ENCODE results near the gene ZMAT2. TPM values are rescaled to one million over a fixed set of nuclear protein-coding genes. Genes with fewer than 3 reads are reported as not detected.
"Not testable (repeated sequence)": the region's sequence is repeated elsewhere in the genome, so short reads cannot be mapped to it uniquely, and the experiment has no call there.

Gene ZMAT2, protein sequence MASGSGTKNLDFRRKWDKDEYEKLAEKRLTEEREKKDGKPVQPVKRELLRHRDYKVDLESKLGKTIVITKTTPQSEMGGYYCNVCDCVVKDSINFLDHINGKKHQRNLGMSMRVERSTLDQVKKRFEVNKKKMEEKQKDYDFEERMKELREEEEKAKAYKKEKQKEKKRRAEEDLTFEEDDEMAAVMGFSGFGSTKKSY
- total RNA-seq, result 10 to 100 TPM; 34.4 to 52.3 (median 43.1) TPM
- polyA plus RNA-seq, result 10 to 100 TPM; 44.1 to 80.3 (median 57.8) TPM
- long read RNA-seq, donor 1, transcript ZMAT2-201 (6 exons, 1,647 nt), result major isoform, 23 of 37 reads
- long read RNA-seq, donor 1, partial matches to known transcripts, result 14 of 37 reads
- long read RNA-seq, donor 1, other reads (novel, unspliced or antisense), result 0 of 37 reads
- long read RNA-seq, donor 2, transcript ZMAT2-201 (6 exons, 1,647 nt), result major isoform, 22 of 52 reads
- long read RNA-seq, donor 2, partial matches to known transcripts, result 30 of 52 reads
- long read RNA-seq, donor 2, other reads (novel, unspliced or antisense), result 0 of 52 reads

DNA sequence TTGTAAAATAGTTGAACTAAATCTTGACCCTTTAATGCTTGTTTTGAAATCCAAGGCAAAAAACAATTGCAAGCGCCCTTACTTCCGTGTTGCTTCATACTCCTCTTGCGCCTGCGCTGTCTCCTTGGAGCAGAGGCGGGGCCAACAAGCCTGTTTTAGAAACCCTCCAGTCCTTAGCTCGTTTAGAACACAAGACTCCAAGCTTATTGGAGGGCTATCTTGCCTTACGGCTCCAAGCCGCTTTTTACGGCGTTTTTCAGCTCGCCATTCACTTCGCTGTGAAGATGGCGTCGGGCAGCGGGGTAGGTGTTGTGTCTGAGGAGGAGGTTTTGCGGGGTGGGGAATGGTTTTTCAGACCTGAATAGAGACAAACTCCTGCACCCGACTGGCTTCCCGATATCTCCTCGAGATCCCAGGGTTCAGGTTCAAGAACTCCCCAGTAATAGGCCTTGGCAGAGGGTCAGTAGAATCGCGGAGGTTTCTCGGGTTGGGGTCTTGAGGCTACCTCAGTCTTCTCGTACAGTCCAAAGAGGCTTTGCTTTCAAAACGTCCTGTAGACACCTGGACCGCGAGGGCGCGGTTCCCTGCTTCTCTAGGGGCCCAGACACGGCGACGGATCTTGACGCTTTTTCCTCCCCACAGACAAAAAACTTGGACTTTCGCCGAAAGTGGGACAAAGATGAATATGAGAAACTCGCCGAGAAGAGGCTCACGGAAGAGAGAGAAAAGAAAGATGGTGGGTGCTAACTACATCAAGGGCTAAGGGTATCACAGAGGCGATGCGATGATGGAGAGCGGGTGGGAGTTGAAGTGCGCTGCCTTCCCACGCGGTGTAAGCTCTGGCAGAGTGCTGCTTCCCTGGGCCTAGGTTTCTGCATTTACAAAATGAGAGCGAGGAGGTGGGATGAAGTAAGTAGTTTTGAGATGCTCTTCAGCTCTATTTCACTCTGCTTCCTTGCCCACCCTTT is at the start of gene ZMAT2:
ZMAT2 (plus strand) TSS at position 271 of the 968 bp plus-strand sequence; CDS start at position 285, 14 bp downstream.
- H3K9me3 ChIP-seq, result no peaks in the 10 kb centered on the region
- intact Hi-C loops (cut with DNase I; ENCODE audit: low total_unique reads), result loop anchor here (10.0 kb wide), 1 partner anchor 46 kb away; no protein-coding TSS in a partner anchor
- peak within 1 kb of the TSS; percentile 68 to 90 (median 80) for H3K27ac ChIP-seq
- peak in 1 of 11 experiments; percentile 8 for TF ChIP-seq CTCF (IDR thresholded peaks at IDR 0.05 in 8 of 11, conservative IDR thresholded peaks at IDR 0.05 in 3 of 11)
- peak in 2 of 3 donors; percentile 12 to 80 for TF ChIP-seq POLR2A (IDR thresholded peaks at IDR 0.05)
- peak; percentile 56 to 99 (median 90) for TF ChIP-seq POLR2AphosphoS5 (IDR thresholded peaks at IDR 0.05)
- H3K27me3 ChIP-seq (replicated peaks in 1 of 7), result no peaks in the 10 kb centered on the region
- 1 to 2% (median 1%) methylated on average over 39 to 44 of the region's 44 CpGs for WGBS, 5 donors
- H3K4me3 ChIP-seq, result peak within 1 kb of the TSS; percentile 66 to 92 (median 86)
- H3K4me1 ChIP-seq, result peaks cover 10 to 38% (median 29%) of the 10 kb centered on the region in 6 donors
- peak; percentile 97 for DNase-seq
- peaks cover 2 to 89% (median 77%) of the 10 kb centered on the region in 6 donors for H3K36me3 ChIP-seq

DNA sequence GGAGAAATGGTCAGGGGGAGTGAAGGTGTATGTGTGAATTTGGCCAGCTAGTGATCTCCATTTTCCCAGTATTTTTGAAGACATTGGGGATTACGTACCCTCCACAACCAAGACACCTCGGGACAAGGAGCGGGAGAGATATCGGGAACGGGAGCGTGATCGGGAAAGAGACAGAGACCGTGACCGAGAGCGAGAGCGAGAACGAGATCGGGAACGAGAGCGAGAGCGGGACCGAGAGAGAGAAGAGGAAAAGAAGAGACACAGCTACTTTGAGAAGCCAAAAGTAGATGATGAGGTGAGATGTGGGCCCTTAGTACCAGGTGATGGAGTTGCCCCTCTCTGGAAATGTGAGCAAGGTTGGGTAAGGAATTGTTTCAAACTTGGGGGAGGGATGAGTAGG is 41.4 kb upstream of the ZMAT2 start:
- Histone ChIP-seq H3K9me3 (no peaks in the 10 kb centered on the region), H3K4me1 (peaks cover 0 to 15% (median 4%) of the 10 kb centered on the region in 6 donors), H3K27ac (no peak overlapping the region), H3K27me3 (replicated peaks in 1 of 7) (no peaks in the 10 kb centered on the region), H3K4me3 (no peak overlapping the region), H3K36me3 (peaks cover 23 to 97% (median 92%) of the 10 kb centered on the region in 6 donors)
- 94 to 99% (median 97%) methylated on average over 17 of the region's 17 CpGs for WGBS, 5 donors
- DNase-seq, result no peak
- intact Hi-C loops (cut with DNase I; ENCODE audit: low total_unique reads), result loop anchor here (10.0 kb wide), 1 partner anchor 46 kb away; the partner anchor contains the start of gene ZMAT2
- TF ChIP-seq POLR2AphosphoS5 (IDR thresholded peaks at IDR 0.05), result peak in 1 of 3 donors; percentile 8
- no peak for TF ChIP-seq POLR2A (IDR thresholded peaks at IDR 0.05)
- TF ChIP-seq CTCF (IDR thresholded peaks at IDR 0.05 in 8 of 11, conservative IDR thresholded peaks at IDR 0.05 in 3 of 11), result no peak

- H3K4me3 ChIP-seq; H3K27me3 ChIP-seq (replicated peaks in 1 of 7); H3K9me3 ChIP-seq; DNase-seq; H3K27ac ChIP-seq; intact Hi-C loops (cut with DNase I; ENCODE audit: low total_unique reads): not testable (repeated sequence)
- Histone ChIP-seq H3K36me3 (peaks cover 17 to 82% (median 77%) of the 10 kb centered on the region in 6 donors), H3K4me1 (peaks cover 0 to 15% (median 9%) of the 10 kb centered on the region in 6 donors)
- 88 to 98% (median 94%) methylated on average over 6 of the region's 6 CpGs for WGBS, 5 donors
Measured at GRCh38 chr5:140660371-140660770, 39.9 kb upstream of the ZMAT2 start.

DNA sequence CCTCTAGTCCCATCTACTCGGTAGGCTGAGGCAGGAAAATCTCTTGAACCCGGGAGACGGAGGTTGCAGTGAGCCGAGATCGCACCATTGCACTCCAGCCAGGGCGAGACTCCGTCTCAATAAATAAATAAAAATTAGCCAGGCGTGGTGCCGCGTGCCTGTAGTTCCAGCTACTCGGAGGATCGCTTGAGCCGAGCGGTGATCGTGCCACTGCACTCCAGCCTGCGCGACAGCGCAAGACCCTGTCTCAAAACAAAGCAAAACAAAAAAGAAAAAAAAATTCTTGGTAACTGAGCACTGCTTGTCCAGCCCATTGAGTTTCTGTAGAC is 36.3 kb upstream of the ZMAT2 start:
- peaks cover 10 to 68% (median 53%) of the 10 kb centered on the region in 6 donors for H3K36me3 ChIP-seq

More for the DNA sequence above, 36.3 kb upstream of the ZMAT2 start:
- WGBS, 5 donors, result 16 to 47% (median 27%) methylated on average over 18 of the region's 18 CpGs
- TF ChIP-seq POLR2AphosphoS5 (IDR thresholded peaks at IDR 0.05) (no peak), POLR2A (IDR thresholded peaks at IDR 0.05) (no peak), CTCF (IDR thresholded peaks at IDR 0.05 in 8 of 11, conservative IDR thresholded peaks at IDR 0.05 in 3 of 11) (no peak)
- peaks cover 13 to 42% (median 29%) of the 10 kb centered on the region in 6 donors for H3K4me1 ChIP-seq
- H3K27ac ChIP-seq, result peak overlapping the region; percentile 86 to 98 (median 94)
- H3K4me3 ChIP-seq, result peak overlapping the region; percentile 67 to 100 (median 96)
- no peak for DNase-seq
- intact Hi-C loops (cut with DNase I; ENCODE audit: low total_unique reads), result no loop called here
- H3K27me3 ChIP-seq (replicated peaks in 1 of 7), result no peaks in the 10 kb centered on the region
- H3K9me3 ChIP-seq, result no peaks in the 10 kb centered on the region
